ENCODE results near the gene ADM2. TPM values are rescaled to one million over a fixed set of nuclear protein-coding genes. Genes with fewer than 3 reads are reported as not detected.

The ADM2 gene
- total and polyA plus RNA-seq, 2 of the 13 experiments (the other 11 are each of a cell fraction or from before 2014, with no cell fraction given) = 1.2 to 3.0 TPM

DNA sequence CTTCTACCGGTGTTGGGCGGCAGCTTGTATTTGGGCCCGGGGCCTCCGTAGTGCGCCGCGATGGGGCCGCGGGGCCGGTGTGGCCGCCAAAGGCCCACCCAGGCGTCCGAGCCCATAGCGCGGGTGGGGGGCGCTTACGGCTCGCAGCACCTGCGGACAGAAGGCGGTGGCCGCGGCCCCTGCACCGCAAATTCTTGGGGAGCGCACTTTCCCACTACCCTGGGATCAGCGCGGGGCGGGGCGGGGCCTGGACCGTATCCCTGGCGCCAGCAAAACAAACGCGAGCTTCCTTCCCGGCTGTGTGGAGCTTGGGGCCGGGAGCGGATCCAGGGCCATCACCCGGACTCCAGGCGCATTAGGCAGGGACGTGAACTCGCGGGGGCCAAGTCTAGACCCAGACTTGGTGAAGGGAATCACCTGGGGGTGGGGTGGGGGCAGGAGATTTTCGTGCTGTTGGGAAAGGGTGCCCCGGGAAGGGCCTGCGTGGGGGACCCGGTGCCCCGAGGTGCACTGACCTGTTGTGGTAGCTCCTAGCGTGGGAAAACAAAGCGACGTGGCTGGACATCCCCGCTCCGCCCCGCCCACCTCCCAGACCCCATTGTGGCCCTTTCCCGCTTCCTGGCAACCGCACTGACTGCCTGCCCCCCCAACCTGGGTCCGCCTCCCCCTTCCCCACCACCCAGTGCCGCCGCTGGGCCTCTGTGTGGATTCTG is 50.8 kb downstream of the ADM2 start (continued):
- TF ChIP-seq AKAP8 (CRISPR knock-in tag; IDR thresholded peaks at IDR 0.05) (peak; percentile 98), FIP1L1 (IDR thresholded peaks at IDR 0.05; ENCODE audit: borderline replicate concordance, insufficient read depth, low read depth, low read length) (no peak), MIXL1 (CRISPR knock-in tag; IDR thresholded peaks at IDR 0.05) (no peak), ZNF292 (CRISPR knock-in tag; IDR thresholded peaks at IDR 0.05; ENCODE audit: borderline replicate concordance, low read depth) (no peak), ZNF547 (CRISPR knock-in tag; IDR thresholded peaks at IDR 0.05) (no peak), TBL1XR1 (IDR thresholded peaks at IDR 0.05; ENCODE audit: borderline replicate concordance, low read length, partially characterized antibody) (no peak), NBN (conservative IDR thresholded peaks at IDR 0.05) (no peak), MEIS1 (CRISPR knock-in tag; IDR thresholded peaks at IDR 0.05; ENCODE audit: borderline replicate concordance) (no peak), ISL2 (CRISPR knock-in tag; IDR thresholded peaks at IDR 0.05) (no peak), U2AF2 (IDR thresholded peaks at IDR 0.05; ENCODE audit: low read depth, low read length) (no peak), DMAP1 (CRISPR knock-in tag; IDR thresholded peaks at IDR 0.05) (no peak), ZNF331 (CRISPR knock-in tag; IDR thresholded peaks at IDR 0.05) (no peak)
- TF ChIP-seq, protein P1, sequence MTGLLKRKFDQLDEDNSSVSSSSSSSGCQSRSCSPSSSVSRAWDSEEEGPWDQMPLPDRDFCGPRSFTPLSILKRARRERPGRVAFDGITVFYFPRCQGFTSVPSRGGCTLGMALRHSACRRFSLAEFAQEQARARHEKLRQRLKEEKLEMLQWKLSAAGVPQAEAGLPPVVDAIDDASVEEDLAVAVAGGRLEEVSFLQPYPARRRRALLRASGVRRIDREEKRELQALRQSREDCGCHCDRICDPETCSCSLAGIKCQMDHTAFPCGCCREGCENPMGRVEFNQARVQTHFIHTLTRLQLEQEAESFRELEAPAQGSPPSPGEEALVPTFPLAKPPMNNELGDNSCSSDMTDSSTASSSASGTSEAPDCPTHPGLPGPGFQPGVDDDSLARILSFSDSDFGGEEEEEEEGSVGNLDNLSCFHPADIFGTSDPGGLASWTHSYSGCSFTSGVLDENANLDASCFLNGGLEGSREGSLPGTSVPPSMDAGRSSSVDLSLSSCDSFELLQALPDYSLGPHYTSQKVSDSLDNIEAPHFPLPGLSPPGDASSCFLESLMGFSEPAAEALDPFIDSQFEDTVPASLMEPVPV (CRISPR knock-in tag; IDR thresholded peaks at IDR 0.05) = no peak
- TF ChIP-seq, protein P2, sequence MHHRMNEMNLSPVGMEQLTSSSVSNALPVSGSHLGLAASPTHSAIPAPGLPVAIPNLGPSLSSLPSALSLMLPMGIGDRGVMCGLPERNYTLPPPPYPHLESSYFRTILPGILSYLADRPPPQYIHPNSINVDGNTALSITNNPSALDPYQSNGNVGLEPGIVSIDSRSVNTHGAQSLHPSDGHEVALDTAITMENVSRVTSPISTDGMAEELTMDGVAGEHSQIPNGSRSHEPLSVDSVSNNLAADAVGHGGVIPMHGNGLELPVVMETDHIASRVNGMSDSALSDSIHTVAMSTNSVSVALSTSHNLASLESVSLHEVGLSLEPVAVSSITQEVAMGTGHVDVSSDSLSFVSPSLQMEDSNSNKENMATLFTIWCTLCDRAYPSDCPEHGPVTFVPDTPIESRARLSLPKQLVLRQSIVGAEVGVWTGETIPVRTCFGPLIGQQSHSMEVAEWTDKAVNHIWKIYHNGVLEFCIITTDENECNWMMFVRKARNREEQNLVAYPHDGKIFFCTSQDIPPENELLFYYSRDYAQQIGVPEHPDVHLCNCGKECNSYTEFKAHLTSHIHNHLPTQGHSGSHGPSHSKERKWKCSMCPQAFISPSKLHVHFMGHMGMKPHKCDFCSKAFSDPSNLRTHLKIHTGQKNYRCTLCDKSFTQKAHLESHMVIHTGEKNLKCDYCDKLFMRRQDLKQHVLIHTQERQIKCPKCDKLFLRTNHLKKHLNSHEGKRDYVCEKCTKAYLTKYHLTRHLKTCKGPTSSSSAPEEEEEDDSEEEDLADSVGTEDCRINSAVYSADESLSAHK (CRISPR knock-in tag; IDR thresholded peaks at IDR 0.05; ENCODE audit: borderline replicate concordance) = no peak
- TF ChIP-seq, protein P3, sequence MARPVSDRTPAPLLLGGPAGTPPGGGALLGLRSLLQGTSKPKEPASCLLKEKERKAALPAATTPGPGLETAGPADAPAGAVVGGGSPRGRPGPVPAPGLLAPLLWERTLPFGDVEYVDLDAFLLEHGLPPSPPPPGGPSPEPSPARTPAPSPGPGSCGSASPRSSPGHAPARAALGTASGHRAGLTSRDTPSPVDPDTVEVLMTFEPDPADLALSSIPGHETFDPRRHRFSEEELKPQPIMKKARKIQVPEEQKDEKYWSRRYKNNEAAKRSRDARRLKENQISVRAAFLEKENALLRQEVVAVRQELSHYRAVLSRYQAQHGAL (CRISPR knock-in tag; IDR thresholded peaks at IDR 0.05; ENCODE audit: not compliant biosample characterization) = no peak
- TF ChIP-seq, protein P4, sequence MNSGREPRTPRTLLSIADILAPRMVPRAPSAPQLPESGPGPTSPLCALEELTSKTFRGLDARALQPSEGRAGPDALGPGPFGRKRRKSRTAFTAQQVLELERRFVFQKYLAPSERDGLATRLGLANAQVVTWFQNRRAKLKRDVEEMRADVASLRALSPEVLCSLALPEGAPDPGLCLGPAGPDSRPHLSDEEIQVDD (CRISPR knock-in tag; IDR thresholded peaks at IDR 0.05; ENCODE audit: borderline replicate concordance) = no peak
- TF ChIP-seq, protein P5, sequence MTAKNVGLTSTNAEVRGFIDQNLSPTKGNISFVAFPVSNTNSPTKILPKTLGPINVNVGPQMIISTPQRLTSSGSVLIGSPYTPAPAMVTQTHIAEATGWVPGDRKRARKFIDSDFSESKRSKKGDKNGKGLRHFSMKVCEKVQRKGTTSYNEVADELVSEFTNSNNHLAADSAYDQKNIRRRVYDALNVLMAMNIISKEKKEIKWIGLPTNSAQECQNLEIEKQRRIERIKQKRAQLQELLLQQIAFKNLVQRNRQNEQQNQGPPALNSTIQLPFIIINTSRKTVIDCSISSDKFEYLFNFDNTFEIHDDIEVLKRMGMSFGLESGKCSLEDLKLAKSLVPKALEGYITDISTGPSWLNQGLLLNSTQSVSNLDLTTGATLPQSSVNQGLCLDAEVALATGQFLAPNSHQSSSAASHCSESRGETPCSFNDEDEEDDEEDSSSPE (CRISPR knock-in tag; IDR thresholded peaks at IDR 0.05) = no peak
- TF ChIP-seq, protein P6, sequence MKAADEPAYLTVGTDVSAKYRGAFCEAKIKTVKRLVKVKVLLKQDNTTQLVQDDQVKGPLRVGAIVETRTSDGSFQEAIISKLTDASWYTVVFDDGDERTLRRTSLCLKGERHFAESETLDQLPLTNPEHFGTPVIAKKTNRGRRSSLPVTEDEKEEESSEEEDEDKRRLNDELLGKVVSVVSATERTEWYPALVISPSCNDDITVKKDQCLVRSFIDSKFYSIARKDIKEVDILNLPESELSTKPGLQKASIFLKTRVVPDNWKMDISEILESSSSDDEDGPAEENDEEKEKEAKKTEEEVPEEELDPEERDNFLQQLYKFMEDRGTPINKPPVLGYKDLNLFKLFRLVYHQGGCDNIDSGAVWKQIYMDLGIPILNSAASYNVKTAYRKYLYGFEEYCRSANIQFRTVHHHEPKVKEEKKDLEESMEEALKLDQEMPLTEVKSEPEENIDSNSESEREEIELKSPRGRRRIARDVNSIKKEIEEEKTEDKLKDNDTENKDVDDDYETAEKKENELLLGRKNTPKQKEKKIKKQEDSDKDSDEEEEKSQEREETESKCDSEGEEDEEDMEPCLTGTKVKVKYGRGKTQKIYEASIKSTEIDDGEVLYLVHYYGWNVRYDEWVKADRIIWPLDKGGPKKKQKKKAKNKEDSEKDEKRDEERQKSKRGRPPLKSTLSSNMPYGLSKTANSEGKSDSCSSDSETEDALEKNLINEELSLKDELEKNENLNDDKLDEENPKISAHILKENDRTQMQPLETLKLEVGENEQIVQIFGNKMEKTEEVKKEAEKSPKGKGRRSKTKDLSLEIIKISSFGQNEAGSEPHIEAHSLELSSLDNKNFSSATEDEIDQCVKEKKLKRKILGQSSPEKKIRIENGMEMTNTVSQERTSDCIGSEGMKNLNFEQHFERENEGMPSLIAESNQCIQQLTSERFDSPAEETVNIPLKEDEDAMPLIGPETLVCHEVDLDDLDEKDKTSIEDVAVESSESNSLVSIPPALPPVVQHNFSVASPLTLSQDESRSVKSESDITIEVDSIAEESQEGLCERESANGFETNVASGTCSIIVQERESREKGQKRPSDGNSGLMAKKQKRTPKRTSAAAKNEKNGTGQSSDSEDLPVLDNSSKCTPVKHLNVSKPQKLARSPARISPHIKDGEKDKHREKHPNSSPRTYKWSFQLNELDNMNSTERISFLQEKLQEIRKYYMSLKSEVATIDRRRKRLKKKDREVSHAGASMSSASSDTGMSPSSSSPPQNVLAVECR (CRISPR knock-in tag; IDR thresholded peaks at IDR 0.05; ENCODE audit: borderline replicate concordance) = peak; percentile 51; the same call in 1 of the 2 replicates

All from HepG2 (cell line).